Body of pancreas (tissue), 4 donors: ENCODE data around the gene CUTA.

Experiments used
- POLR2A ChIP-seq, 3 donors: fragments of 450-650 bp; IDR thresholded peaks; one replicate each; pipeline ENCODE4 v1.6.1; 2016; ENCODE audit warnings: antibody characterized with exemption in 3 of 3, mild to moderate bottlenecking in 2 of 3
- TF ChIP-seq, protein P1 (sequence below), 7 experiments: fragments of 450-650 bp in 4 of 7; fragments of 200-600 bp in 3 of 7; sonication (generic) in 3 of 7; IDR thresholded peaks; one replicate each; pipeline ENCODE4 v1.5.1; 2016 to 2019; ENCODE audit warnings: antibody characterized with exemption in 7 of 7

DNA sequence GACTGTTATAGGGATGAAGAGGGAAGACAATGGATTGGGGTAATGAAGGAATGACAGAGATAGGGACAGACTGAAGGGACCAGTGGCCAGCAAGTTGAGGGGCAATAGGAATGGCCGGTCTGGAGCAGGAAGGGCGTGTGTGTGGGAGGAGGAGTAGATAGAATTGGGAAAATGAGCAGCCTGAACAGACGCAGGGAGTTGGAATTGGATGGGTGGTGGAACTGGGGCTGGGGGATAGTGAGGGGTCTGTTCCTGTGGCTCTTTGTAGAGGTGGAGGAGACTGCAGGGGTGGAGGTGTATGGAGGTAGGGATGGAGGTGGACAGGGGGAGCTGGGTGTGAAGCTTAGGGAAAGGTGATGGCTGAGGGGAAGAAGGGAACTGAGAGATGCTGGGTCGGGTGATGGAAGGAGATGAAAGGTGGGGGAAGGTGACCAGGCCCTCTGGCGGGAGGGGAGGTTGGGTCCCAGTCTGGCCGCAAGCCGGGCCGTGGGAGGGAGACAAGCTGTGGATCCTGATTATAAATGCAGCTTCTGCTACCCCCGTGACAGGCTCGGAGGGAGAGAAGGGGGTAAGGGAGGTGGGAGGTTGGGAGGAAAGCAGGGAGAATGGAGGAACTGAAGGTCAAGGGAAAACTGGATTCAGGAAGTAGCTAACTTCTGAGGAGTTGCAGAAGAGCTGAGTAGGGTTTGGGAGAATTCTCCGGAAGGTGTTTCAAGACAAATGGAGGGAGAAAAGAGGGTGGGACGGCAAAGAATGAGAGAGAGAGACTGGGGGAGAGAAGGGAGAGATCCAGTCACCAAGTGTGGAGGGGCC is 7.2 kb upstream of the CUTA start:
- TF ChIP-seq, protein P1, sequence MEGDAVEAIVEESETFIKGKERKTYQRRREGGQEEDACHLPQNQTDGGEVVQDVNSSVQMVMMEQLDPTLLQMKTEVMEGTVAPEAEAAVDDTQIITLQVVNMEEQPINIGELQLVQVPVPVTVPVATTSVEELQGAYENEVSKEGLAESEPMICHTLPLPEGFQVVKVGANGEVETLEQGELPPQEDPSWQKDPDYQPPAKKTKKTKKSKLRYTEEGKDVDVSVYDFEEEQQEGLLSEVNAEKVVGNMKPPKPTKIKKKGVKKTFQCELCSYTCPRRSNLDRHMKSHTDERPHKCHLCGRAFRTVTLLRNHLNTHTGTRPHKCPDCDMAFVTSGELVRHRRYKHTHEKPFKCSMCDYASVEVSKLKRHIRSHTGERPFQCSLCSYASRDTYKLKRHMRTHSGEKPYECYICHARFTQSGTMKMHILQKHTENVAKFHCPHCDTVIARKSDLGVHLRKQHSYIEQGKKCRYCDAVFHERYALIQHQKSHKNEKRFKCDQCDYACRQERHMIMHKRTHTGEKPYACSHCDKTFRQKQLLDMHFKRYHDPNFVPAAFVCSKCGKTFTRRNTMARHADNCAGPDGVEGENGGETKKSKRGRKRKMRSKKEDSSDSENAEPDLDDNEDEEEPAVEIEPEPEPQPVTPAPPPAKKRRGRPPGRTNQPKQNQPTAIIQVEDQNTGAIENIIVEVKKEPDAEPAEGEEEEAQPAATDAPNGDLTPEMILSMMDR (IDR thresholded peaks at IDR 0.05) = no peak
- TF ChIP-seq POLR2A (IDR thresholded peaks at IDR 0.05) = no peak
